Testis (tissue), 2 donors: ENCODE measurements around the gene MDC1.
"Not testable (repeated sequence)": the region's sequence is repeated elsewhere in the genome, so short reads cannot be mapped to it uniquely, and the experiment has no call there.

Experiments used
- POLR2A ChIP-seq: fragments of 450-650 bp; IDR thresholded peaks from one replicate; pipeline ENCODE4 v1.6.1; 2017; ENCODE audit warnings: antibody characterized with exemption, mild to moderate bottlenecking, moderate library complexity
- TF ChIP-seq, protein P1 (sequence below), 3 experiments: fragments of 450-650 bp in 2 of 3; fragments of 200-600 bp in 1 of 3; sonication (generic) in 1 of 3; IDR thresholded peaks; one replicate each; pipeline ENCODE4 v1.5.1; 2016 to 2019; ENCODE audit warnings: antibody characterized with exemption in 3 of 3, mild to moderate bottlenecking in 2 of 3, moderate library complexity in 1 of 3

DNA sequence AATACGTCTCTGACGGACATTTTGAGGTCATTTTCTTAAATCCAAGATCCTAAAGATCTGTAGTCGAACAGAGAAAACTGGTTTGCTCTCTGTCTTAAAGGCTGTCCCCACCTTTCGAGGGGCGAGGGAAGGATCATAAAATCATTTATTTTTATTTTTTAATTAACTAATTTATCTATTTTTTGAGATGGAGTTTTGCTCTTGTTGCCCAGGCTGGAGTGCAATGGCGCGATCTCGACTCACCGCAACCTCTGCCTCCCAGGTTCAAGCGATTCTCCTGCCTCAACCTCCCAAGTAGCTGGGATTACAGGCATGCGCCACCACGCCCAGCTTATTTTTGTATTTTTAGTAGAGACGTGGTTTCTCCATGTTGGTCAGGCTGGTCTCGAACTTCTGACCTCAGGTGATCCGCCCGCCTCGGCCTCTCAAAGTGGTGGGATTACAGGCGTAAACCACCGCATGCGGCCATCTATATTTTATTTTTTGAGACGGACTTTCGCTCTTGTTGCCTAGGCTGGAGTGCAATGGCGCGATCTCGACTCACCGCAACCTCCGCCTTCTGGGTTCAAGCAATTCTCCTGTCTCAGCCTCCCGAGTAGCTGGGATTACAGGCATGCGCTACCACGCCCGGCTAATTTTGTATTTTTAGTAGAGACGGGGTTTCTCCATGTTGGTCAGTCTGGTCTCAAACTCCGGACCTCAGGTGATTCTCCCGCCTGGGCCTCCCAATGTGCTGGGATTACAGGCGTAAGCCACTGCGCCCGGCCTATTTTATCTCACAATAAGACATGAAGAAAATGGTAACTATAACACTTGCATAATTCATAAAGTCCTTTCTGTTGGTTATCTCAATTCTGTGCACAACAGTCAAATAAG is 1.0 kb upstream of the MDC1 start:
- TF ChIP-seq, protein P1, sequence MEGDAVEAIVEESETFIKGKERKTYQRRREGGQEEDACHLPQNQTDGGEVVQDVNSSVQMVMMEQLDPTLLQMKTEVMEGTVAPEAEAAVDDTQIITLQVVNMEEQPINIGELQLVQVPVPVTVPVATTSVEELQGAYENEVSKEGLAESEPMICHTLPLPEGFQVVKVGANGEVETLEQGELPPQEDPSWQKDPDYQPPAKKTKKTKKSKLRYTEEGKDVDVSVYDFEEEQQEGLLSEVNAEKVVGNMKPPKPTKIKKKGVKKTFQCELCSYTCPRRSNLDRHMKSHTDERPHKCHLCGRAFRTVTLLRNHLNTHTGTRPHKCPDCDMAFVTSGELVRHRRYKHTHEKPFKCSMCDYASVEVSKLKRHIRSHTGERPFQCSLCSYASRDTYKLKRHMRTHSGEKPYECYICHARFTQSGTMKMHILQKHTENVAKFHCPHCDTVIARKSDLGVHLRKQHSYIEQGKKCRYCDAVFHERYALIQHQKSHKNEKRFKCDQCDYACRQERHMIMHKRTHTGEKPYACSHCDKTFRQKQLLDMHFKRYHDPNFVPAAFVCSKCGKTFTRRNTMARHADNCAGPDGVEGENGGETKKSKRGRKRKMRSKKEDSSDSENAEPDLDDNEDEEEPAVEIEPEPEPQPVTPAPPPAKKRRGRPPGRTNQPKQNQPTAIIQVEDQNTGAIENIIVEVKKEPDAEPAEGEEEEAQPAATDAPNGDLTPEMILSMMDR (IDR thresholded peaks at IDR 0.05), result not testable (repeated sequence)
- TF ChIP-seq POLR2A, result not testable (repeated sequence)
